HG02623 (cell line): Measurements from ENCODE around the gene ACTR2.
A peak's percentile ranks its signal among the peaks of the same experiment; 100 is the strongest.
"Not testable (repeated sequence)": the region's sequence is repeated elsewhere in the genome, so short reads cannot be mapped to it uniquely, and the experiment has no call there.

ENCODE experiments used
- ATAC-seq: cut with Tn5 transposase; IDR thresholded peaks from one replicate; pipeline ENCODE4 v1.9.1; 2021; ENCODE audit warnings: moderate library complexity; ENCODE audit not compliant: unreplicated experiment

ACTR2 gene

GRCh38 chr2:65311049-65311448 lies 83.4 kb downstream of the ACTR2 start:
- ATAC-seq: no peak

GRCh38 chr2:65311596-65311995 lies 84.0 kb downstream of the ACTR2 start:
- no peak for ATAC-seq

- no peak for ATAC-seq
Observed at GRCh38 chr2:65313126-65313953, 85.7 kb downstream of the ACTR2 start.

- ATAC-seq: no peak
Observed at GRCh38 chr2:65313954-65314256, 86.3 kb downstream of the ACTR2 start.

- no peak for ATAC-seq
Observed at GRCh38 chr2:65314801-65315441, 87.3 kb downstream of the ACTR2 start.

- ATAC-seq: no peak
Observed at GRCh38 chr2:65316072-65316471, 88.4 kb downstream of the ACTR2 start.

GRCh38 chr2:65317351-65317750 lies 89.7 kb downstream of the ACTR2 start:
- ATAC-seq: not testable (repeated sequence)

GRCh38 chr2:65317841-65318240 lies 90.2 kb downstream of the ACTR2 start:
- ATAC-seq: no peak

GRCh38 chr2:65319072-65319673 lies 91.5 kb downstream of the ACTR2 start:
- no peak for ATAC-seq

GRCh38 chr2:65319674-65320041 lies 92.0 kb downstream of the ACTR2 start:
- ATAC-seq: no peak

- peak; percentile 53 for ATAC-seq
Observed at GRCh38 chr2:65320042-65320725, 92.6 kb downstream of the ACTR2 start.
